Ectodermal cell (in vitro differentiated cells): Measurements from ENCODE around the gene COL25A1.

Experiments
- H3K27ac ChIP-seq: 2 replicates; pipeline ENCODE4 v1.7.0; 2013; ENCODE audit warnings: mild to moderate bottlenecking, low read depth, low read length; ENCODE audit not compliant: insufficient read depth, poor library complexity, severe bottlenecking
- H3K27me3 ChIP-seq: 2 replicates; pipeline ENCODE4 v1.7.0; 2013; ENCODE audit warnings: mild to moderate bottlenecking, low read length; ENCODE audit not compliant: insufficient read depth, control insufficient read depth, poor library complexity, severe bottlenecking
- H3K36me3 ChIP-seq: one replicate; pipeline ENCODE4 v1.7.0; 2013; ENCODE audit warnings: low read length; ENCODE audit not compliant: control insufficient read depth, insufficient read depth
- H3K4me1 ChIP-seq: one replicate; pipeline ENCODE4 v1.7.0; 2013; ENCODE audit warnings: low read length; ENCODE audit not compliant: control insufficient read depth, insufficient read depth
- H3K4me3 ChIP-seq: 2 replicates; pipeline ENCODE4 v1.7.0; 2013; ENCODE audit warnings: low read depth, low read length, control low read depth; ENCODE audit not compliant: insufficient read depth
- H3K9me3 ChIP-seq: 2 replicates; pipeline ENCODE4 v1.7.0; 2013; ENCODE audit warnings: mild to moderate bottlenecking, low read length, moderate library complexity; ENCODE audit not compliant: control insufficient read depth
- WGBS, 2 experiments: methylation state at CpG; one replicate each; pipeline ENCODE4 v1.1.7; 2013; ENCODE audit warnings: missing lambda C conversion rate in 2 of 2; 5-methylcytosine and 5-hydroxymethylcytosine counted together

The COL25A1 gene

DNA sequence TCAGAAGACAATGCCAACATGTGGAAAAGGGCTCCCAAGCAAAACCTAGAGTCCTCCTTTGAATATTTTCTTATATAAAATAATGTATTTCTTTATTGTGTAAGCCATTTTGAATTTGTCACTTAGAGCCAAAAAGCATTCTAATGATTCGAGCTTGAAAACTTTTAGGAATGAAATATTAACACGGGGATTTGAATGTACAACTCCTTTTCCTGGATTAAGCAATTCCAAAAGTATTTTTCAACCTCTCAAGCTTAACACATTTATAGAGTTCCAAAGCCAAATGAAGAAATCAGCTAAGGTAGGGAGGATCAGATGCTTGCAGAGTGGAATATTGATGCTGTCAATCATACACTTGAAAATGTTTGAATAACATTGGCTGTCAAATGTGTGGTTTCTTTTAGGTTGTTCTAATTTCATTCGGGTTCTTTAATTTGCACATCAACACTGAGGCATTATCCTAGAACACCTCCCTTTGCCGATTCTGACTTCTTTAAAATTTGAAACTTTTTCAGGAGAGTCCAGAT lies 472.4 kb downstream of the COL25A1 start:
- H3K4me3 ChIP-seq, result no peak overlapping the region
- no peaks in the 10 kb centered on the region for H3K27me3 ChIP-seq
- H3K36me3 ChIP-seq, result no peaks in the 10 kb centered on the region
- H3K27ac ChIP-seq, result no peak overlapping the region
- H3K9me3 ChIP-seq, result no peaks in the 10 kb centered on the region
- 89 to 94% methylated on average over 4 of the region's 4 CpGs for WGBS, 2 experiments
- H3K4me1 ChIP-seq, result no peaks in the 10 kb centered on the region

DNA sequence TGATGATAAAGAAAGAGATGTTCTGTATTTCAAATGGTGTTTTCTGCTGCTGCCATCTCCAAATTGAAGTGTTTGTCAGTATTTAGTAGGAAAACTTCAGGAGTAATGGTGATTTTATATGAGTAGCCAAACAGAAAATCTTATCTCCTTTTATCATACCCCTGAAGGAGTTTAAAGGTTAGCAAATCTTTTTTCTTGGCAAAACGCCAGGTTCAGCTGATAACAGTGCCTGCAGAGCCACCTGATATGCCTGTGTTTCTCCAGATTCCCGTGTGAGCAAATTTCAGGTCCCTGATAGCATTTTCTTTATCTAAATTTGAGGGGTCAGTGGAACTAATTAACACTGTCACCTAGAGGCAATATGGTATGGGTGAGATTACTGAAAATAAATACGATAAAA lies 473.8 kb downstream of the COL25A1 start:
- Histone ChIP-seq H3K27me3 (no peaks in the 10 kb centered on the region), H3K27ac (no peak overlapping the region), H3K36me3 (no peaks in the 10 kb centered on the region), H3K9me3 (no peaks in the 10 kb centered on the region), H3K4me3 (no peak overlapping the region), H3K4me1 (no peaks in the 10 kb centered on the region)
- 86 to 87% methylated on average over 2 to 3 of the region's 3 CpGs for WGBS, 2 experiments

DNA sequence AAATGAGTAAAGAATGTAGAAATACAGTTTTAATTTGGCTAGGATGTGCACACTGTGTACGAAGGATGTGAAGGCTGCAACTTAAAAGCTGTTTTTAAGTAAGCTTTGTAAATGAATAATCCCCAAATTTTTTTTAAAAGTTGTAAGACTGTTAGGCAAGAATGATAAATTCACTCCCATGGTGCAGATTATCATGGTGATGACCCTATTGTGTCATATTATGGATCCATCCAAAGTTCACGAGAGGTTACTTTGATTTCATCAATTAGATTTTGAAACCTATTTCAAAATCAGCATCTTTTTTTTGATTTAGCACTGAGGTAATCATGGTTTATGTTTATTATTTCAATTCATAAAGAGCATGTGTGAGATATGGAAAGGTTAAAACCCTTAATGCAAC lies 476.7 kb downstream of the COL25A1 start:
- Histone ChIP-seq H3K9me3 (no peaks in the 10 kb centered on the region), H3K27ac (no peak overlapping the region), H3K4me1 (no peaks in the 10 kb centered on the region), H3K36me3 (no peaks in the 10 kb centered on the region), H3K27me3 (no peaks in the 10 kb centered on the region), H3K4me3 (no peak overlapping the region)
- 94 to 95% methylated on average over 2 of the region's 2 CpGs for WGBS, 2 experiments

DNA sequence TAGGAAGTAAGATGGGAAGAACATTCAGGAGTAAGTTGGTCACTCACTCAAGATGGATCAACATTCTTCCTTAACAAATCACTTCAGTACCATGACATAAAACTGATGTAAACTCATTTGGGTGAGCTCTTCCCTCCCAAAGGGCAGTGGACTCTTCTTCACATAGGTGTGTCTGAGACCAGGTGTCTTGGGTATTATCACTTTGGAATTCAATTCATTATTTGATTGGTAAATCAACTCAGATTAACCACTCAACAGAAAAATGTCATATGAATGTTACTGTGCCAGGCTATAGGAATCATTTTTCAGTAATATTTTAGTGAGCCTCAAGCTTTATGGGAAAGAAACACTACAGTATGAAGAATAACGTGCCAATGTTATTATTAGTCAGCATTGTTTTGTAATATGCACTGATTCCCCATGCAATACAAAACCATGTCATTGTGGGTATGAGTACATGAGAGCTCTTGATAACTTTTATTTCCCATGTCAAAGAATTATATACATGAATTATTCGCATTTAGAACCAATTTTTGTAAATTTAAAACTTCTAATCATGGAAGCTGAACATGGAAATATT lies 481.0 kb downstream of the COL25A1 start:
- Histone ChIP-seq H3K4me3 (no peak overlapping the region), H3K27ac (no peak overlapping the region), H3K27me3 (no peaks in the 10 kb centered on the region), H3K9me3 (no peaks in the 10 kb centered on the region), H3K36me3 (no peaks in the 10 kb centered on the region), H3K4me1 (no peaks in the 10 kb centered on the region)
- WGBS, 2 experiments, result 0% methylated on average over 1 of the region's 2 CpGs; no CpG with 5 or more reads in 1 of the 2 experiments

DNA sequence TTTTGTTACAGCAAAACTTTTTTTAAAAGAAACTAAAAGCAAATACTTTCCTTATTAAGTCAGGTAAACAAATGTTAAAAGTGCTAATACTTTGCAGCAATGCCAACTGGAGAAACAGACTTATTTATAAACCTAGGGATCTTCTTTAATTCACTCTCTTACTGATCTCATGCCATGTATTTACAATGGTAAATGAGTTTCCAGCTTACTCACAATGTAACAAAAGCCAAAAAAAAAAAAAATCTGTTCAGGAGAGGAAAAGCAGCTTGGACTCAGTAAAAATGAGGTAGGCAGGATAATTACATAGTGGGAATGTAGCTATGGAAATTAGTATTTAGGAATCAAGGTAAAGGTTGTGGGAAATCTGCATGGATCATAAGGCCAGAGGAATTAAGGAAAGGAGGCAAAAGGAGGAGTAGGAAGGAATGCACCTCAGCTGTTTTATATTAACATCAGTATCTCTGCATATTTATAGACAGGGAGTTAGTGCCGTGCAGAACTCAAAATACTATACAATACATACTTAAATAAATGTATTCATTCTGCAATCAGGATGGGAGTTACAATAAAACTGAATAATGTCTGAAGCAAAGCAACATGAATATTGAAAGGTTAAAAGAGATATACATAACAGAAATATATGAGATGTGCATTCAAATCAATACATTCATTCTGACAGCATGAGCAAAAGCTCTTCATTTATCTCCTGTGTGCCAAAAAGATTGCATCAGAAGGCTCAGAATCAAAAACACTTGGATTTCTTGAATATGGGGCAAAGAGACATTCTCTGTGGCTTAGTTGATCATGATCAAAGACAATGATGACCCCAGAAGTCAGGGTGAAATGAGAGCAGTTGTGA lies 481.7 kb downstream of the COL25A1 start:
- Histone ChIP-seq H3K27me3 (no peaks in the 10 kb centered on the region), H3K4me3 (no peak overlapping the region), H3K36me3 (no peaks in the 10 kb centered on the region), H3K4me1 (no peaks in the 10 kb centered on the region), H3K27ac (no peak overlapping the region), H3K9me3 (no peaks in the 10 kb centered on the region)
- no CpG with 5 or more reads among the region's 1 CpG for WGBS, 2 experiments

DNA sequence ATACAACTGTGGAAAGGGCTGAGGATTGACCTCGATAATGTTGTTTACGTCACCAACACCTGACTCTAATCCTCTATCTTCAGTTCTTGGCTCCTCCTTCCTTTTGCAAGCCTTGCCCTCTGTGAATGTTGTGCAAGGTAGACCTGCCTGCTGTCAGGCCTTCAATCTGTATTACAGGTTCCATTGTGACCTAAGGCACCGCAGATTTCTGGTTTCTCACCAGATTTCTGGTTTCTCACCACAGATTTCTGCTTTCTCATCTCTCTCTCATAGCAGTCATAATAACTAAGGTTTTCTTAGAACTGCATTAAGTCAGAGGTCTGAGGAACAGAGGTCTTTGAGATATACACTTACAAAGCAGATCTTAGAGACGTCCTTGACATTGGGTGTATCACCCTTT lies 488.1 kb downstream of the COL25A1 start:
- 92 to 96% methylated on average over 4 of the region's 4 CpGs for WGBS, 2 experiments
- Histone ChIP-seq H3K9me3 (no peaks in the 10 kb centered on the region), H3K36me3 (no peaks in the 10 kb centered on the region), H3K4me3 (no peak overlapping the region), H3K4me1 (no peaks in the 10 kb centered on the region), H3K27ac (no peak overlapping the region), H3K27me3 (no peaks in the 10 kb centered on the region)

DNA sequence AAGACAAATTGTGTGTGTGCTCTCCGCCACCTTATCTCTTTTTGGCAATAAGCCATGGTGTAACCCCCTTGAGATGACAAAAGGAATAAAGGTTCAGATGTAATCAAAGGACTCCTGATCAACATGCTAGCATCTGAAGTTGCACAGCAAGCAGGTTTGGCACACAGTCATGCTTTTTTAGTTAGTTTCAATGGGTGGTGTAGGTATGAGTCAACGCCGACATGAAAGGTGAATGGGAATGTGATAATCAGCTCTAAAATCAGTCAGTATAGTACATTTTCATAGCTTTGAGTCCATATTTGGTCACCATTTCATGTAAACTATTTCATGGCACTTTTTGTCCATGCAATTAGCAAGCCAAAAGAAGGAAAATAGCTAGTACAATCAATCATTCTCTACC lies 489.2 kb downstream of the COL25A1 start:
- WGBS, 2 experiments, result 97 to 100% methylated on average over 3 of the region's 3 CpGs
- no peak overlapping the region for H3K4me3 ChIP-seq
- no peak overlapping the region for H3K27ac ChIP-seq
- H3K27me3 ChIP-seq, result no peaks in the 10 kb centered on the region
- H3K9me3 ChIP-seq, result no peaks in the 10 kb centered on the region
- H3K4me1 ChIP-seq, result no peaks in the 10 kb centered on the region
- no peaks in the 10 kb centered on the region for H3K36me3 ChIP-seq

DNA sequence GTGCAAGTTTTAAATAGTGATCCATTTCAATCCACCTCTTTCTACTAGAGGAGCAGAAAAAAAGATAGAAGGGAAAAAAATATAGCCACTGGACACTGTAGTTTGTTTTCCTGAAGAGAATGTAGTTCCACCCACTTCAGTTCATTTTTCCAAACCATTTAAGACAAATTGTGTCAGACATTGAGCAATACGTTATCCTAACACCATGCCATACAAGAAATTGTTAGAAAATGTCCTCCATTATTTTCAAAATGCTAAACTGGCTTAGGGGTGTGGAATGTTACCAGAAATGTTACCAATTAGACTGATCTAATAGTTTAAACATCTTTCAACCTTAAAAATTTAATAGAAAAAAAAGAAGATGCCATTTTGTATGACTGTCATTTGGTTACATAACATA lies 491.0 kb downstream of the COL25A1 start:
- H3K9me3 ChIP-seq, result no peaks in the 10 kb centered on the region
- H3K27ac ChIP-seq, result no peak overlapping the region
- no peak overlapping the region for H3K4me3 ChIP-seq
- H3K27me3 ChIP-seq, result no peaks in the 10 kb centered on the region
- H3K4me1 ChIP-seq, result no peaks in the 10 kb centered on the region
- H3K36me3 ChIP-seq, result no peaks in the 10 kb centered on the region
- WGBS, 2 experiments, result 78% methylated on average over 1 of the region's 1 CpG; no CpG with 5 or more reads in 1 of the 2 experiments

DNA sequence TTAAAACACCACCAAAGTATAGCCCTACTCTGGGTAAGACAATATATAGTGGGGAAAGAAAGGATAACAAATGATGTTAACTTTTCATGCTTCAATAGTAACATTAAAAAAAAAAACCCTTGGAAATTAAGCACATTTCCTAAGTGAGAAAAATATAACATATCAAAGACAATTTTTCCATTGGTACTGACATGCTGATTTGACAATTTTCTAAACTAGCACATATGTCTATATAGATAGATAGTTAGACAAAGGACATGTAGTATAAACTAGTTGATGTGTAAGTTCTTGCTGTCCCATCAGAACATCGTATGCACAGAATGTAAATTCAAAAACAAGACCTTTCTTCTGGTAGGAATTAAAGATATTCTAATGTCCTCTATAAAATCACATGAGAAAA lies 492.4 kb downstream of the COL25A1 start:
- Histone ChIP-seq H3K27me3 (no peaks in the 10 kb centered on the region), H3K4me3 (no peak overlapping the region), H3K36me3 (no peaks in the 10 kb centered on the region), H3K9me3 (no peaks in the 10 kb centered on the region), H3K4me1 (no peaks in the 10 kb centered on the region), H3K27ac (no peak overlapping the region)
- no CpG with 5 or more reads among the region's 1 CpG for WGBS, 2 experiments

DNA sequence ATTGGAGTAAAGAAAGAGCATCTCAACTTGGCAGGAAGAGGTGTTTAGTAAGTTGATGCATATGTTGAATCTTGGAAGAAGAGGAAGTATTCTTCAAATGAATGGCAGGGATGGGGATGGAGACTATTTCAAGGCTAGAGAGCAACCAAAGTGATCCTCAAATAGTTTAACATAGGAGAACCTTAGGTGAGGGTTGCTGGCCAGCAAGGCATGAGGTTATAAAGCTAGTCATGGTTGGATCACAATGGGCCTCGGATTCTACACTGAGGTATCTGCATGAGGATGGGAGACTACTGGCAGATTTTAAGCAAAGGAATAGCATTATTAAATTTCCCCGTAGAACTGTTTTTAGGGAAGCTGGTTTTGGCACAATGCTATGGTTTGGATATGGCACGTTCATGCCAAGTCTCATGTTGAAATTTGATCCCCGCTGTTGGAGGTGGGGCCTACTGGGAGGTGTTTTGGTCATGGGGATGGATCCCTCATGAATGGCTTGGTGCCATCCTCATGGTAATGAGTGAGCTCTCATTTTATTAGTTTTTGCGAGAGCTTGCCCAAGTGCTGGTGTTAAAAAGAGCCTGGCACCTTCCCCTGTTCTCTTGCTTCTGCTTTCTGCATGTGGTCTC lies 497.7 kb downstream of the COL25A1 start:
- 89 to 93% methylated on average over 5 of the region's 5 CpGs for WGBS, 2 experiments
- Histone ChIP-seq H3K4me3 (no peak overlapping the region), H3K4me1 (no peaks in the 10 kb centered on the region), H3K36me3 (no peaks in the 10 kb centered on the region), H3K27me3 (no peaks in the 10 kb centered on the region), H3K27ac (no peak overlapping the region), H3K9me3 (no peaks in the 10 kb centered on the region)
